Tibial nerve (tissue), 4 donors: ENCODE measurements around the gene INTS1. TPM values are rescaled to one million over a fixed set of nuclear protein-coding genes. Genes with fewer than 3 reads are reported as not detected.

ENCODE experiments used
- DNase-seq, 2 donors: peaks; one replicate each; pipeline ENCODE4 v3.0.0-alpha.2; 2019; ENCODE audit warnings: low spot score in 2 of 2
- H3K27ac ChIP-seq, 4 donors: fragments of 200-600 bp; sonication (generic) in 3 of 4; one replicate each; pipeline ENCODE4 v1.5.1; 2017 to 2019; ENCODE audit warnings: mild to moderate bottlenecking in 1 of 4
- H3K27me3 ChIP-seq, 2 donors: fragments of 200-600 bp; sonication (generic) in 1 of 2; one replicate each; pipeline versions ENCODE4 v1.5.1 to v1.6.0; 2017 to 2019
- H3K36me3 ChIP-seq, 3 donors: fragments of 200-600 bp; sonication (generic); one replicate each; pipeline ENCODE4 v1.5.1; 2018 to 2019
- H3K4me1 ChIP-seq, 4 donors: fragments of 200-600 bp; sonication (generic) in 3 of 4; one replicate each; pipeline ENCODE4 v1.5.1; 2017 to 2019
- H3K4me3 ChIP-seq, 4 donors: fragments of 200-600 bp; sonication (generic) in 3 of 4; one replicate each; pipeline ENCODE4 v1.5.1; 2017 to 2019; ENCODE audit warnings: mild to moderate bottlenecking in 1 of 4, moderate library complexity in 1 of 4
- H3K9me3 ChIP-seq, 4 donors: fragments of 200-600 bp; sonication (generic) in 3 of 4; one replicate each; pipeline ENCODE4 v1.5.1; 2017 to 2019
- CTCF ChIP-seq, 5 experiments: fragments of 200-600 bp in 3 of 5; fragments of 450-650 bp in 2 of 5; sonication (generic) in 3 of 5; IDR thresholded peaks; one replicate each; pipeline ENCODE4 v1.5.1; 2016 to 2019; ENCODE audit warnings: antibody characterized with exemption in 5 of 5, mild to moderate bottlenecking in 3 of 5, moderate library complexity in 2 of 5
- EP300 ChIP-seq, 2 donors: sonication (generic); formaldehyde crosslinking; IDR thresholded peaks; one replicate each; pipeline ENCODE4 v1.6.1; 2017; ENCODE audit warnings: antibody characterized with exemption in 2 of 2, mild to moderate bottlenecking in 1 of 2
- POLR2A ChIP-seq, 2 donors: fragments of 450-650 bp; IDR thresholded peaks; one replicate each; pipeline ENCODE4 v1.6.1; 2017; ENCODE audit warnings: antibody characterized with exemption in 2 of 2, mild to moderate bottlenecking in 2 of 2, moderate library complexity in 2 of 2
- WGBS, 2 donors: methylation state at CpG; one replicate each; pipeline ENCODE4 v1.1.5; 2018; 5-methylcytosine and 5-hydroxymethylcytosine counted together
- total RNA-seq, 4 donors: library from RNA; depleted of rRNA; stranded (reverse); fragments of >200 nt; gene quantifications; one replicate each; pipeline ENCODE4 v1.1.0, GENCODE V29; 2016

The INTS1 gene
- total RNA-seq, 4 donors from 2014 or later: 45.7 to 81.6 (median 52.3) TPM

- WGBS, 2 donors: 69 to 71% methylated on average over 4 of the region's 4 CpGs
- no peak overlapping the region for H3K27ac ChIP-seq
- no peak for DNase-seq
- H3K36me3 ChIP-seq: no peaks in the 10 kb centered on the region
- peaks cover 0 to 13% of the 10 kb centered on the region in 2 donors for H3K27me3 ChIP-seq
- H3K9me3 ChIP-seq: peaks cover 0 to 6% (median 0%) of the 10 kb centered on the region in 4 donors
- no peak overlapping the region for H3K4me3 ChIP-seq
- peaks cover 0 to 11% (median 7%) of the 10 kb centered on the region in 4 donors for H3K4me1 ChIP-seq
- TF ChIP-seq POLR2A (IDR thresholded peaks at IDR 0.05): no peak
- TF ChIP-seq CTCF (IDR thresholded peaks at IDR 0.05): no peak
- TF ChIP-seq EP300 (IDR thresholded peaks at IDR 0.05): no peak
Observed at GRCh38 chr7:1514995-1515401, 10.8 kb upstream of the INTS1 start.

GRCh38 chr7:1514407-1514806, 10.2 kb upstream of the INTS1 start:
- no peak for TF ChIP-seq POLR2A (IDR thresholded peaks at IDR 0.05)
- TF ChIP-seq CTCF (IDR thresholded peaks at IDR 0.05): no peak
- no peak for TF ChIP-seq EP300 (IDR thresholded peaks at IDR 0.05)
- H3K4me1 ChIP-seq: peaks cover 0 to 11% (median 7%) of the 10 kb centered on the region in 4 donors
- no peak for DNase-seq
- no peaks in the 10 kb centered on the region for H3K36me3 ChIP-seq
- 76 to 78% methylated on average over 12 of the region's 12 CpGs for WGBS, 2 donors
- H3K9me3 ChIP-seq: peaks cover 0 to under 1% (median 0%) of the 10 kb centered on the region in 4 donors
- no peak overlapping the region for H3K4me3 ChIP-seq
- peak overlapping the region in 2 of 4 donors; percentile 89 to 96 for H3K27ac ChIP-seq
- H3K27me3 ChIP-seq: peaks cover 0 to 13% of the 10 kb centered on the region in 2 donors

GRCh38 chr7:1513657-1514095, 9.5 kb upstream of the INTS1 start:
- 15 to 22% methylated on average over 15 to 20 of the region's 20 CpGs for WGBS, 2 donors
- peak overlapping the region in 2 of 4 donors; percentile 20 to 28 for H3K4me3 ChIP-seq

GRCh38 chr7:1512781-1513656, 8.8 kb upstream of the INTS1 start:
- Histone ChIP-seq H3K27me3 (peaks cover 0 to 13% of the 10 kb centered on the region in 2 donors), H3K4me3 (peak overlapping the region in 2 of 4 donors; percentile 20 to 28)
- 52 to 54% methylated on average over 33 to 34 of the region's 35 CpGs for WGBS, 2 donors

More at GRCh38 chr7:1513657-1514095, 9.5 kb upstream of the INTS1 start:
- TF ChIP-seq CTCF (IDR thresholded peaks at IDR 0.05) (no peak), POLR2A (IDR thresholded peaks at IDR 0.05) (no peak), EP300 (IDR thresholded peaks at IDR 0.05) (peak in 1 of 2 donors; percentile 51)
- DNase-seq: peak in 1 of 2 donors; percentile 48
- no peaks in the 10 kb centered on the region for H3K36me3 ChIP-seq
- H3K9me3 ChIP-seq: no peaks in the 10 kb centered on the region
- peaks cover 0 to 11% (median 7%) of the 10 kb centered on the region in 4 donors for H3K4me1 ChIP-seq
- H3K27me3 ChIP-seq: peaks cover 0 to 13% of the 10 kb centered on the region in 2 donors
- peak overlapping the region; percentile 70 to 96 (median 82) for H3K27ac ChIP-seq

More at GRCh38 chr7:1512781-1513656, 8.8 kb upstream of the INTS1 start:
- TF ChIP-seq EP300 (IDR thresholded peaks at IDR 0.05) (peak in 1 of 2 donors; percentile 46), CTCF (IDR thresholded peaks at IDR 0.05) (no peak), POLR2A (IDR thresholded peaks at IDR 0.05) (peak in 1 of 2 donors; percentile 4)
- Histone ChIP-seq H3K9me3 (no peaks in the 10 kb centered on the region), H3K4me1 (peaks cover 0 to 11% (median 7%) of the 10 kb centered on the region in 4 donors), H3K36me3 (no peaks in the 10 kb centered on the region), H3K27ac (peak overlapping the region; percentile 70 to 96 (median 82))
- peak in 1 of 2 donors; percentile 41 for DNase-seq
